MG63 (cell line): ENCODE results near the gene RABGEF1. TPM values are rescaled to one million over a fixed set of nuclear protein-coding genes. Genes with fewer than 3 reads are reported as not detected.
A peak's percentile ranks its signal among the peaks of the same experiment; 100 is the strongest.
"Not testable (repeated sequence)": the region's sequence is repeated elsewhere in the genome, so short reads cannot be mapped to it uniquely, and the experiment has no call there.

Experiments used
- DNase-seq: peaks from one replicate; pipeline ENCODE4 v3.0.0-alpha.2; 2020
- H3K27me3 ChIP-seq: fragments of 250-450 bp; sonication (Bioruptor Pico); 2 replicates; pipeline ENCODE4 v1.5.1; 2020; ENCODE audit warnings: mild to moderate bottlenecking, moderate library complexity
- H3K36me3 ChIP-seq: fragments of 250-450 bp; sonication (Bioruptor Pico); 2 replicates; pipeline ENCODE4 v1.5.1; 2020; ENCODE audit warnings: mild to moderate bottlenecking, moderate library complexity
- H3K4me3 ChIP-seq: fragments of 250-450 bp; sonication (Bioruptor Pico); 2 replicates; pipeline ENCODE4 v1.5.1; 2020; ENCODE audit warnings: mild to moderate bottlenecking, moderate library complexity
- H3K9me3 ChIP-seq: fragments of 250-450 bp; sonication (Bioruptor Pico); 2 replicates; pipeline ENCODE4 v1.5.1; 2020; ENCODE audit warnings: mild to moderate bottlenecking, moderate library complexity
- total RNA-seq: library from RNA; depleted of rRNA; stranded (reverse); fragments of >200 nt; shearing (Covaris generic); gene quantifications from 2 replicates; pipeline ENCODE4 v1.2.3, GENCODE V29; 2014; ENCODE audit warnings: low replicate concordance

Gene RABGEF1
- total RNA-seq, 1 experiment from 2014 or later, result 12.2 TPM

DNA sequence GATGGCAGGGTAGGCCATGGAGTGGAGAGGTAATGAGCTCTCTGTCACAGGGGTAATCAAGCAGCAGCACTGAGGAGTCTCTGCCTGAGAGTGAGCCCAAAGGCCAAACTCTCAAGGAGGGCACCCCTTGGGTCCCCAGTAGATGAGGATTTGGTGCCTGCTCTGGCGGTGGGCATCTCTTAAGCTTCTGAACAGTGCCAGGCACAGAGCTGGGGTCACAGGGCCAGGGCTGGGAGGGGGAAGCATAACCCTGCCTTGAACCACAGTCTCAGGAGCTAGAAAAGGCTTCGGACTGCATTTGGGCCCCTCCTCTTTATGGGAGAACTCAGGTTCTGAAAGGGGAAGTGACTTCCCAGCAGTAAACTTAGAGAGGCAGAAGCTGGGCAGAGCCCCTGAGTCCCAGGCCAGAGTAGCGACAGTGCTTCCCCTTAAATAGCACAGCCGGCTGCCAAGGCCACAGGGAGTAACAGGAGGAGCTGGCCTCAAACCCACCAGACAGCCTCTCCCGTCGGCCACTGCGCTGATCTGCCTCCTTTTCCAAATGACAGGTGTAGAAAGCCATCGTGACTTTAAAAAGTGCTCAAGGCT is 76.8 kb downstream of the RABGEF1 start:
- not testable (repeated sequence) for H3K9me3 ChIP-seq, H3K4me3 ChIP-seq, DNase-seq, H3K27me3 ChIP-seq, H3K36me3 ChIP-seq

DNA sequence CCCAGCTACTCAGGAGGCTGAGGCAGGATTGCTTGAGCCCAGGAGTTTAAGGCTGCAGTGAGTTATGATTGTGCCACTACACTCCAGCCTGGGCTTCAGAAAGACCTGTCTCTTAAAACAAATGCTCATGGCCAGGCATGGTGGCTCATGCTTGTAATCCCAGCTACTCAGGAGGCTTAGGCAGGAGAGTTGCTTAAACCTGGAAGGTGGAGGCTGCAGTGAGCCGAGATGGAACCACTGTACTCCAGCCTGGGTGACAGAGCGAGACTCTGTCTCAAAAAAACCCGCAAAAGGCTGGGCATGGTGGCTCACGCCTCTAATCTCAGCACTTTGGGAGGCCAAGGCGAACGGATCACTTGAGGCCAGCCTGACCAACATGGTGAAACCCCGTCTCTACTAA is 77.4 kb downstream of the RABGEF1 start:
- not testable (repeated sequence) for H3K9me3 ChIP-seq, DNase-seq, H3K36me3 ChIP-seq, H3K4me3 ChIP-seq, H3K27me3 ChIP-seq

- H3K36me3 ChIP-seq, result no peaks in the 10 kb centered on the region
- H3K27me3 ChIP-seq, result no peaks in the 10 kb centered on the region
- H3K9me3 ChIP-seq, result no peaks in the 10 kb centered on the region
- no peak overlapping the region for H3K4me3 ChIP-seq
- no peak for DNase-seq
Measured at GRCh38 chr7:66824041-66824440, 83.5 kb downstream of the RABGEF1 start.

GRCh38 chr7:66825538-66825937 is 85.0 kb downstream of the RABGEF1 start:
- not testable (repeated sequence) for H3K4me3 ChIP-seq, H3K27me3 ChIP-seq, H3K36me3 ChIP-seq, H3K9me3 ChIP-seq, DNase-seq

DNA sequence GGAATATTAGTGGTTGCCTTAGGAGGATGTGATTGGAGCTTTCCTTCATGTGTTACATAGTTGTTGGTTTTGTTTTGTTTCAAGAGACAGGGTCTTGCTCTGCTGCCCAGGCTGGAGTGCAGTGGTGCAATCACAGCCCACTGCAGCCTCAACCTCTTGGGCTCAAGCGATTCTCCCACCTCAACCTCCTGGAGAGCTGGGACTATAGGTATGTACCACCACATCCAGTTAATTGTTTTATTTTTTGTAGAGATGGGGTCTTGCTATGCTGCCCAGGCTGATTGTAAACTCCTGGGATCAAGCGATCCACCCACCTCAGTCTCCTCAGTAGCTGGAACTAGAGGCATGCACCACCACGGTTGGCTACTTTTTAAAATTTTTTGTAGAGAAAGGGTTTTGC is 86.1 kb downstream of the RABGEF1 start:
- no peaks in the 10 kb centered on the region for H3K36me3 ChIP-seq
- no peaks in the 10 kb centered on the region for H3K9me3 ChIP-seq
- no peak overlapping the region for H3K4me3 ChIP-seq
- DNase-seq, result no peak
- H3K27me3 ChIP-seq, result no peaks in the 10 kb centered on the region

DNA sequence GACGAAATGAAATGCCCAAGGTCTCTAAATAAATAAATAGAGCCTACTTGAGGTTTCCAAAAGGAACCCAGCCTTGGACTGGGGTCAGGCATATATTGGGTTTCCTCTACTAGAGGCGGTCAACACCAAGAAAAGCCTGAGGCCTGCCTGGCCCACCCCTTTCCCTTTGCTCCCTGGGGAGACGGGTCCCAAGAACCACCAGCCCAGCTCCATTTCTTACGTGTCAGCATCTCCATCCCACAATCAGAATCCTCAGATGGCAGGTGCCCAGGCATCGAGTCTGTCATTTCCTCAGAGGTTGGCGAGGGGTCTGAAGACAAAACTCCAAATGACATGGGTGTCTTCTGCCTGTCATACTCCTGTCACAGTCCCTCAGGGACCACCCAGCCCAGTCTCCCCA is 90.4 kb downstream of the RABGEF1 start:
- DNase-seq, H3K4me3 ChIP-seq, H3K9me3 ChIP-seq, H3K36me3 ChIP-seq, H3K27me3 ChIP-seq: not testable (repeated sequence)

- Histone ChIP-seq H3K36me3 (no peaks in the 10 kb centered on the region), H3K4me3 (no peak overlapping the region), H3K27me3 (no peaks in the 10 kb centered on the region), H3K9me3 (no peaks in the 10 kb centered on the region)
- no peak for DNase-seq
Measured at GRCh38 chr7:66832531-66833351, 92.2 kb downstream of the RABGEF1 start.

DNA sequence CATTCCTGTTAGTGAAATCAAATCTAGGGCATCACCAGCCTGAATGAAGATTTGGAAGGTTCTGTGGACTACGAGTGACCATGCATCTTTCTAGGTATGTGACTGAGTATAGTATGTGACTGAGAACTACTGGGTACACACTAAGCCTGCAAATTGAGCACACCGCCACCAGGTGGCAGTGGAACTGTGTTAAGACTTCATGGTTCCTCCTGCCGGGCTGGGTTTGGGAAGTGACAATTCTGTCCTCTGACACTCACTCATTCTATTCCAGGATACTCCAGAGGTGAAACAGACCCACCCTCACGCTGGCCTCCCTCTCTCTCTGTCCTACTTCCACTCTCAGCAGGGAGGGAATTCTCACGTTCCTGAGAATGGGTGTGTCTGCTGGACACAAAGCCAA is 96.5 kb downstream of the RABGEF1 start:
- H3K9me3 ChIP-seq, result no peaks in the 10 kb centered on the region
- no peak for DNase-seq

DNA sequence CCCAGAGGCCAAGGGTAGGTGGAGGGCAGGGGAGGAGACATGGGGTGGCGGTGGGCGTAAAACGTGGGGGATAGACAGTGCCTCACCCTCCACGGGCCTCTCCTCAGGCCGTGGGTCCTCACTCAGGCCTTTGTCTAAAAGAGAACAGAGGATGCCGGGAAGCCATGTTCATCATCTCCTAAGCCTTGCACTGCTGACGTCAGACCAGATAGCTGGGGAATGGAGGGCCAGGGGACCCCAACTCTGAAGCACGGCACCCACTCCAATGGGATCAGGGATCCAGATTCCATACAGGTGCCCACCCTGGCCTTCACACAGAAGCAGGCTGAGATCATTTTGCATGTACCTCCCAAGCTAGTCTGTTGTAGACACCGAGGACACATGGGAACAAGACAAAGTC is 97.1 kb downstream of the RABGEF1 start:
- H3K27me3 ChIP-seq, result no peaks in the 10 kb centered on the region
- no peaks in the 10 kb centered on the region for H3K9me3 ChIP-seq
- H3K4me3 ChIP-seq, result no peak overlapping the region
- DNase-seq, result no peak
- no peaks in the 10 kb centered on the region for H3K36me3 ChIP-seq

More for the DNA sequence above, 96.5 kb downstream of the RABGEF1 start:
- no peaks in the 10 kb centered on the region for H3K27me3 ChIP-seq
- no peak overlapping the region for H3K4me3 ChIP-seq
- no peaks in the 10 kb centered on the region for H3K36me3 ChIP-seq

- DNase-seq, result no peak
- Histone ChIP-seq H3K27me3 (no peaks in the 10 kb centered on the region), H3K36me3 (no peaks in the 10 kb centered on the region), H3K4me3 (no peak overlapping the region), H3K9me3 (no peaks in the 10 kb centered on the region)
Measured at GRCh38 chr7:66839814-66840213, 99.3 kb downstream of the RABGEF1 start.

GRCh38 chr7:66840316-66840715 is 99.8 kb downstream of the RABGEF1 start:
- Histone ChIP-seq H3K9me3 (no peaks in the 10 kb centered on the region), H3K27me3 (no peaks in the 10 kb centered on the region), H3K36me3 (no peaks in the 10 kb centered on the region), H3K4me3 (no peak overlapping the region)
- DNase-seq, result no peak

DNA sequence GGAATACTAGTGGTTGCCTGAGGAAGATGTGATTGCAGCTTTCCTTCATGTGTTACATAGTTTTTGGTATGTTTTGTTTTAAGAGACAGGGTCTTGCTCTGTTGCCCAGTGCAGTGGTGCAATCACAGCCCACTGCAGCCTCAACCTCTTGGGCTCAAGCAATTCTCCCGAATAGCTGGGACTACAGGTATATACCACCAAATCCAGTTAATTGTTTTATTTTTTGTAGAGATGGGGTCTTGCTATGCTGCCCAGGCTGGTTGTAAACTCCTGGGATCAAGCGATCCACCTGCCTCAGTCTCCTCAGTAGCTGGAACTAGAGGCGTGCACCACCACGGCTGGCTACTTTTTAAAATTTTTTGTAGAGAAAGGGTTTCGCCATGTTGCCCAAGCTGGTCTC is 101.4 kb downstream of the RABGEF1 start:
- Histone ChIP-seq H3K36me3 (no peaks in the 10 kb centered on the region), H3K27me3 (no peaks in the 10 kb centered on the region), H3K4me3 (no peak overlapping the region), H3K9me3 (no peaks in the 10 kb centered on the region)
- DNase-seq, result no peak

- not testable (repeated sequence) for H3K36me3 ChIP-seq, H3K27me3 ChIP-seq, H3K9me3 ChIP-seq, DNase-seq, H3K4me3 ChIP-seq
Measured at GRCh38 chr7:66843492-66843891, 103.0 kb downstream of the RABGEF1 start.

DNA sequence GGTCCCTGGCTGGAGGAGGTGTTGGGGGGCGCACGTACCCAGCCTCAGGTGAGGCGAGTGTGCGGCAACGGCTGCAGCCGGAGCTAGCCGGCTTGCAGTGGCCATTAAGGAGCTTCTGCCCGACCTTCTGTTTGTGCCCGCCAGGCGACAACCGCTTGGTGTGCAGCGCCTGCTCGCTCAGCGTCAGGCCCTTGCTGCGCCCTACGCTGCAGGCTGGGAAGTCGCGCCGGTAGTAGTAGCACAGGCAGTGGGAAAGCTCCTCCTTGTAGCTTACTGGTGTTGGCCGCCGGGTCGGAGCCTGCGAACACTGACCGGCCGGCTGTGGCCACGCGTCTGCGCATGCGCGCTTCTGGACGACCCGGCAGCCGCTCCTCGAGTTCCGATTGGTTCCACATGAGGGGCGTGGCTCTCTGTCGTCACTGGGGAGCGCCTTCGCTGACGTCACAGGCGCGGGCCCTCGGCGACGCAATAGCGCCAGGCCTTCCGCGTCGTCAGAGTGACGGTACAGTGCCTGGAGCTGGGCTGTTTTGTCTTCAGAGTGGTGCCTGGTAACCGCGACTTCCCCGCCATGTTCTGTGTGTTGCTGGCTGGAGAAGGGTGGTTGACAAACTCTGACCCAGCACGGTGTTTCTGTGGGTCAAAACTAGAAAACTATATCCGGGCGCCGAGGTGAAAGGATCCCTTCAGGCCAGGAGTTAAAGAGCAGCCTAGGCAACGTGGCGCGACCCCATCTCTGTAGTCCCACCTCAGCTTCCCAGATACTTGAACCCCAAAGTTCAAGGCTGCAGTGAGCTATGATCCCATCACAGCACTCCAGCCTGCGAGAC is 104.2 kb downstream of the RABGEF1 start:
- H3K4me3 ChIP-seq, result peak overlapping the region; percentile 75

DNA sequence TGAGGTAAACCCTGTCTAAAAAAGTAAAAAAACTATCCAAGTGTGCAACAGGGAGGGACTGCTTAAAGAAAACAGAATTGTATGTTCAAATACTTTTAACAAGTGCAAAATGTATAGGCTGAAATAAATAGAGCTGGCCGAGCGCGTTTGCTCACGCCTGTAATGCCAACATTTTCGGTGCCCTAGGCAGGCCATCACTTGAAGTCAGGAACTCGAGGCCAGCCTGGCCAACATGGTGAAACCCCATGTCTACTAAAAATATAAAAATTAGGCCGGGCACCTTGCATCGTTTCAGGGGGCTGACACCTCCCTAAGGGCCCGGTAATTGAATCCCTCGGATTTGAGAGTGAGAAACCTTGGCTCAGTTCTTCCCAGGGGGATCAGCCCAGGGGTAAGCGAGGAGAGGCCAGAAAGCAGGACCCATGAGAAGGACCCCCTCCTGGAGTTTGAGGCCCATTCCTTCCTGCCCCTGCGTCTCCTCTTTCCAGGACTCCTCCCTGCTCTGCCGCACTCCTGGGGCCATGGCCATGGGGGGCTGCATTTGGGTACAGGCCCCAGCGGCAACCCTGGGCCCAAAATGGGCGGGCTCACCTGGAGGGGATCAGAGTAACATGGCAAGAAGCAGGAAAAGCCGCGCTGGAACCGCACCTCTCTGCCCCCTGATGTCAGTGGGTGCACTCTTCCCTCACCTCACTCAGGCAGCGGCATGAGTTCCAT is 105.0 kb downstream of the RABGEF1 start:
- Histone ChIP-seq H3K9me3 (no peaks in the 10 kb centered on the region), H3K4me3 (peak overlapping the region; percentile 75)
- DNase-seq, result no peak

More for the DNA sequence above, 104.2 kb downstream of the RABGEF1 start:
- H3K27me3 ChIP-seq, result no peaks in the 10 kb centered on the region
- H3K9me3 ChIP-seq, result no peaks in the 10 kb centered on the region
- peak; percentile 92 for DNase-seq
- no peaks in the 10 kb centered on the region for H3K36me3 ChIP-seq

DNA sequence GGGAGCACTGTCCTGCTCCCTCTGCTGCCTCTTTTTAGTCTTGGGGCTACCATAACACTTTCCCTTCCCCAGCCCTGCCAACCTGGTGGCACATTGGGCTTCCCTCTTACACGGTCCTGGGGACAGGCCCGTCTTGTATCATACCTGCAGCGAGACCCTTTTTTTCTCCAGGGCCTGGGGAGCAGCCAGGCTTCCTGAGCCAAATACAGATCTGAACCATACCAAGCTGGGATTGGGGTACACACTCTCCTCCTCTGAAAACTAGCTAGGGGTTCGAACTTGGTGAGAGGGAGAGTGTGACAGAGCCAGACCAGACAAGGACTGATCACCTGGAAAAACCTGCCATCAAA is 105.5 kb downstream of the RABGEF1 start:
- not testable (repeated sequence) for H3K9me3 ChIP-seq, H3K36me3 ChIP-seq, H3K4me3 ChIP-seq, DNase-seq, H3K27me3 ChIP-seq

More for the DNA sequence above, 105.0 kb downstream of the RABGEF1 start:
- Histone ChIP-seq H3K27me3 (no peaks in the 10 kb centered on the region), H3K36me3 (no peaks in the 10 kb centered on the region)

DNA sequence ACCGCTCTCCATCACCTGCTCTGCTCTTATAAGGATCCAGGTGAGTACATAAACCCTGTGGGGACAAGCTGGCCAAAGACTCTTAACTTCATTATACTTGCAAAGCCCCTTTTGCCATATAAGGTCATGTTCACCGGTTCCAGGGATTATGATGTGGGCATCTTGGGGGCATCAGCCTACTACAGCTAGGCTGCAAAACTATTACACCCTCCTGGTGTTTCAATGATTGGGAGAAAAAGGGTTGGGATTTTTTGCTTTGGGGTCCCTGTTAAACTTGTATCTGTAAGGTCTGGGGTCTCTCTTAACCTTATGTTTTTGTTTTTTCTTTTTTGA is 107.0 kb downstream of the RABGEF1 start:
- not testable (repeated sequence) for H3K4me3 ChIP-seq, DNase-seq, H3K27me3 ChIP-seq, H3K36me3 ChIP-seq, H3K9me3 ChIP-seq
